Activated naive CD8-positive, alpha-beta T cell (primary cell): ENCODE results near the gene TMEM174.

Experiments used
- H3K27ac Mint-ChIP-seq: one replicate; pipeline ENCODE4 v1.8.0; 2021; ENCODE audit warnings: mixed read lengths
- H3K27me3 Mint-ChIP-seq: one replicate; pipeline ENCODE4 v1.8.0; 2021; ENCODE audit warnings: mixed read lengths
- H3K36me3 Mint-ChIP-seq: one replicate; pipeline ENCODE4 v1.8.0; 2021; ENCODE audit warnings: mixed read lengths
- H3K4me1 Mint-ChIP-seq: one replicate; pipeline ENCODE4 v1.8.0; 2021; ENCODE audit warnings: low read depth, mixed read lengths
- H3K4me3 Mint-ChIP-seq: one replicate; pipeline ENCODE4 v1.8.0; 2021; ENCODE audit warnings: mild to moderate bottlenecking, mixed read lengths
- H3K9me3 Mint-ChIP-seq: one replicate; pipeline ENCODE4 v1.8.0; 2021; ENCODE audit warnings: low read depth, mixed read lengths

Gene TMEM174

GRCh38 chr5:73143716-73144115 is 29.3 kb upstream of the TMEM174 start:
- Mint-ChIP-seq H3K9me3 (no peaks in the 10 kb centered on the region), H3K27me3 (peaks cover 40% of the 10 kb centered on the region), H3K4me3 (no peak overlapping the region), H3K36me3 (peaks cover 4% of the 10 kb centered on the region), H3K4me1 (no peaks in the 10 kb centered on the region), H3K27ac (no peak overlapping the region)

DNA sequence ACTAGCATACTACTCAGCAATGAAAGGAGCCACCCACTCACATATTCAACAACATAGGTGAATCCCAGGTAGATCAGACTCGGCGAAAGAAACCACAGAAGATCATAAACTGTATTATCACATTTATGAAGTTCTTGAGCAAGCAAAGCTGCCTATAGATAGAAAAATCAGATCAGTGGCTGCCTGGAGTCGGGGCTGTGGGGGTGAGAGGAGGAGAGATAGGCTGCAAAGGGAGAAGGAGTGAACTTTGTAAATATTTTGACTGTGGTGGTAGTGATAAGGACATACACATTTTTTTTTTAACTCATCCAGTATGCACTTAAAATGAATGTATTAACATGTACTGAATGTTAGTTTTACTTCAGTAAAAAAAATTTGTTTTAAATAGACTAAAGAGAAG is 23.5 kb upstream of the TMEM174 start:
- Mint-ChIP-seq H3K36me3 (peaks cover 4% of the 10 kb centered on the region), H3K27me3 (peaks cover 49% of the 10 kb centered on the region), H3K4me3 (no peak overlapping the region), H3K27ac (no peak overlapping the region), H3K9me3 (no peaks in the 10 kb centered on the region), H3K4me1 (no peaks in the 10 kb centered on the region)

DNA sequence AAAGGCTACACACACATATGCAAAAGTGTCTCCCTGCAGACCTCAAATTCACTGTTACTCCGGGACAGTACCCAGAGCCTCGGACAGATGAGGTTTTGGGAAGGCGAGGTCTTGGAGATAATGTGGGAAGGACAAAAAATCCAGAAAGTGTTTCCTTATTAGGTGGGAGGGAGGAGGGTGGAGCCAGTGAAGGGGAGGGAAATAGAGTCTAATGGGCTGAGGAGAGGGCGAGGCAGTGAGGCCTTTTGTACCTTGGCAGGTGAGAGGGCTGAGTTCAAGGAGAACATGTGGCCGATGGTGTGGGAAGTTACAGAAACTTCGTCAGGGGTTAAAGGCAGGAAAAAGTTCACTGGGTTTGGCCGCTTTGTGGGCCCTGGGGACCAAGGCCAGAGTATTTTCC is 22.1 kb upstream of the TMEM174 start:
- no peaks in the 10 kb centered on the region for H3K9me3 Mint-ChIP-seq
- H3K27ac Mint-ChIP-seq, result no peak overlapping the region
- H3K4me1 Mint-ChIP-seq, result no peaks in the 10 kb centered on the region
- no peak overlapping the region for H3K4me3 Mint-ChIP-seq
- peaks cover 47% of the 10 kb centered on the region for H3K27me3 Mint-ChIP-seq
- peaks cover 2% of the 10 kb centered on the region for H3K36me3 Mint-ChIP-seq

GRCh38 chr5:73151766-73152410 is 21.1 kb upstream of the TMEM174 start:
- Mint-ChIP-seq H3K9me3 (no peaks in the 10 kb centered on the region), H3K4me3 (no peak overlapping the region), H3K36me3 (no peaks in the 10 kb centered on the region), H3K4me1 (no peaks in the 10 kb centered on the region), H3K27ac (no peak overlapping the region), H3K27me3 (peaks cover 50% of the 10 kb centered on the region)

- Mint-ChIP-seq H3K9me3 (no peaks in the 10 kb centered on the region), H3K36me3 (no peaks in the 10 kb centered on the region), H3K4me3 (no peak overlapping the region), H3K27ac (no peak overlapping the region), H3K27me3 (peaks cover 56% of the 10 kb centered on the region), H3K4me1 (peaks cover 1% of the 10 kb centered on the region)
Measured at GRCh38 chr5:73152411-73153388, 20.3 kb upstream of the TMEM174 start.

GRCh38 chr5:73153513-73153912 is 19.5 kb upstream of the TMEM174 start:
- H3K9me3 Mint-ChIP-seq, result no peaks in the 10 kb centered on the region
- H3K36me3 Mint-ChIP-seq, result no peaks in the 10 kb centered on the region
- H3K27ac Mint-ChIP-seq, result no peak overlapping the region
- peaks cover 63% of the 10 kb centered on the region for H3K27me3 Mint-ChIP-seq
- H3K4me3 Mint-ChIP-seq, result no peak overlapping the region
- peaks cover 6% of the 10 kb centered on the region for H3K4me1 Mint-ChIP-seq

DNA sequence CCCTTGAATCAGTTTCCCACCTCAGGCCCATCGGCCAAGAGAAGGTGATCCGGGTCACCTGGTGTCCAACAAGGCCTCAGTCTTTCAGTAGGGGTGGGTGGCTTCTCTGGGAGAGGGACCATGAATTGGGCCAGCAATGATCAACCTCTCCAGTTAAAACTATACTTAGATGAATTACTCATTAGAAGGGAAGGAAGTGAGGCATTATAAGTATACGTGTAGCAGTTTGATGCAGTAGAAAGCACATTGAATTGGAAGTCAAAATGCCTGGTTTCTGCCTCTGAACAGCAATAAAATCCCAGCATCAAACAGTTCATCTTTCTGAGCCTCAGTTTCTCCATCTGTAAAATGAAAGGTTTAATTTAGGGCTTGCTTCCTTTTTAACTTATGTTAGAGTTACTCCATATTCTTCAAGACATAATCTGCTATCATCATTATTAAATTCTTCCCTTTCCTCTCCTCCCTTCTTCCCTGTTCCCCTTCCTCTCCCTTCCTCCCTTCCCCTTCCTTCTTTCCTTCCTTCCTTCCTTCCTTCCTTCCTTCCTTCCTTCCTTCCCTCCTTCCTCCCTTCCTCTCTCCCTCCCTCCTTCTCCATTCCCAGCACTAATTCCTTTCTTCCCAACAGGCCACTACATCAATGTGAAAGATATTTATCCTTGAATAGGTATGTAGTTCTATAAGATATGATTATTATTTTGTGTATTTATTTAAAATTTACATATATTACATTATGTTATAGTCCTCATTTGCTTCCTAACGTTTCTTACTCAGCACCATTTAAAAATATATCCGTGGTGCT is 18.6 kb upstream of the TMEM174 start:
- Mint-ChIP-seq H3K27ac (no peak overlapping the region), H3K27me3 (peaks cover 59% of the 10 kb centered on the region), H3K4me3 (no peak overlapping the region), H3K4me1 (peaks cover 11% of the 10 kb centered on the region), H3K9me3 (no peaks in the 10 kb centered on the region), H3K36me3 (no peaks in the 10 kb centered on the region)

DNA sequence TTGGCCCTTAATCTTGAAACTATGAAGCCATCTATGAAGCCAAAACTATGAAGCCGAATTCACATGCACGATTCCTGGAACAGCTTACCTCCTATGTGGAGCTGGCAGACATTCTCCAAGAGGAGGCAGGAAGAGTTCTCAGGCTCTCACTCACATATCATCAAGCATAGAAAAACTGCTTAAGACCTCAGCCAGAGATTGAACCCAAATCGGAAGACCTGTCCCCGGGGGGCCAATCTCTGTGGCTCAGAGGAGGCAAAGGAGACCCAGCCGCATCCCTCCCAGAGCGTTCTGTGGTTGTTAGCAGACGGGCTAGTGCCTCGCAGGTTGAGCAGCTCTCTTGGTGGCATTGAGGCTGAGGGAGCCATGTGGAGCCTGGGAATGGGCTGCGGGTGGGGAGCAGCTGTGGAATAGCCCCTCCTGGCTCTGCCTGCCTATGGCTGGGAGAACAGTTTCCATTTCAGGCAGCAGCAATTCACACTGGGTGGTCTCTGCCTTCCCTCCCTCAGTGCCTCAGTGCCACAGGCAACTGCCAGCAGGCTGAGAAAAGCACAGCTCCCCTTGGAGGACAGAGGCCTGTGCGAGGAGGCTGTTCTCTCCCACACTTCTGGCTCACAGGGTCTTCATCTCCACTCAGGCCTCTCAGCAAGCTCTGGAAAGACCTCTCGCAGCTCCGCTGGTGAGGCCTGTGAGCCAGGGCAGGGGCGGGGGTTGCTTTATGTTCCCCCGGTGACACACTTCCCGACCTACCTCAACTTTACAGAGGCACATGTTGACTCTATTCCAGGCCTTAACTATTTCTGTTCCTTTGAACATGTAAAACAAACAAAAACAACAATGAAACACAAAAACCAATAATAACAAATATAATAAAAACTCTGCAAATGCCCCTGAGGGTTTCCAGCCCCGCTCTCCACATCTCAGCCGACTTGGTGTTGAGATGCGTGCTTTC is 17.4 kb upstream of the TMEM174 start:
- H3K27ac Mint-ChIP-seq, result no peak overlapping the region
- H3K9me3 Mint-ChIP-seq, result no peaks in the 10 kb centered on the region
- peaks cover 54% of the 10 kb centered on the region for H3K27me3 Mint-ChIP-seq
- peaks cover 22% of the 10 kb centered on the region for H3K4me1 Mint-ChIP-seq
- H3K36me3 Mint-ChIP-seq, result no peaks in the 10 kb centered on the region
- H3K4me3 Mint-ChIP-seq, result no peak overlapping the region

GRCh38 chr5:73157414-73158303 is 15.3 kb upstream of the TMEM174 start:
- Mint-ChIP-seq H3K36me3 (no peaks in the 10 kb centered on the region), H3K9me3 (no peaks in the 10 kb centered on the region), H3K4me1 (peaks cover 35% of the 10 kb centered on the region), H3K4me3 (no peak overlapping the region), H3K27me3 (peaks cover 51% of the 10 kb centered on the region), H3K27ac (no peak overlapping the region)

- Mint-ChIP-seq H3K9me3 (no peaks in the 10 kb centered on the region), H3K27ac (no peak overlapping the region), H3K4me3 (no peak overlapping the region), H3K36me3 (no peaks in the 10 kb centered on the region), H3K27me3 (peaks cover 49% of the 10 kb centered on the region), H3K4me1 (peaks cover 35% of the 10 kb centered on the region)
Measured at GRCh38 chr5:73158313-73158712, 14.7 kb upstream of the TMEM174 start.

DNA sequence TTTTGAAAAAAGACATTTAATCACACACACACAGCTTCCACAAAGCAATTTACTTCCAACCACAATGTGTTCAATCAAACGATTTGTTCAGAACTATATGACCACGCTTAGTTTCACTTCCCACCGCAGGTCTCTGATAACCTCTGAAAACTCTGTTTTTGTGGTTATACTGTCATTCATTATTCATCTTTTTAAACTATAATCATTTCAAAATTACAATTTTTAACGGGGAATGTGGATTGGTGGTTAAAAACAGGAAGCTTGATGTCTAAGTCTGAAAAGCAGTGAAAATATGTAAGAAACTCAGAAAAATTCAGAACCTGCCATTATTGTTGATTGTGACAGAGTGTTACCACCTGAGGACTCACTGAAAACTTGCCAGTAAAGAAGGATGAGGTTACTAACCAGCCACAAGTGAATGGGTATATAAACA is 12.7 kb upstream of the TMEM174 start:
- H3K4me1 Mint-ChIP-seq, result peaks cover 35% of the 10 kb centered on the region
- peak overlapping the region; percentile 25 for H3K4me3 Mint-ChIP-seq
- H3K9me3 Mint-ChIP-seq, result no peaks in the 10 kb centered on the region
- H3K27ac Mint-ChIP-seq, result peak overlapping the region; percentile 5
- H3K36me3 Mint-ChIP-seq, result no peaks in the 10 kb centered on the region
- H3K27me3 Mint-ChIP-seq, result peaks cover 49% of the 10 kb centered on the region

DNA sequence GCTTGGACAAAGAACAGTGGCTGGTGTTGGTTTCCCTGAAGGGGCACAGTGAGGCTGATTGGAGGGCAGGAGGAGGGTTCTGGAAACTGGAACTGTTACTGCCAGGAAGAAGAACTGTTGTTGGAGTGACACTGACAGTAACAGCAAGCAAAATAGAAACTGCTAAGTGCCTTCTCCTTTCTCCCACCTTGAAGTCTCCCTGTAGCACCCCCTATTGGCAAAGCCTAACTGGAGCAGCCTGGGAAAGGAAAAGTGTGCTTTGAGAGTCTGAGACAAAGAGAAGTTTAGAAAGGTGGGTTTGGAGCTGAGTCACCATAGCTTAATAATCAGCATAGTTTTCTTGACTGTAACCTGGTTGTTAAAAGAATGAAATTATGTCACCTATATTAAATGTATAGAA is 2.5 kb upstream of the TMEM174 start:
- Mint-ChIP-seq H3K4me1 (no peaks in the 10 kb centered on the region), H3K4me3 (no peak overlapping the region), H3K36me3 (peaks cover 3% of the 10 kb centered on the region), H3K27ac (no peak overlapping the region), H3K9me3 (peaks cover 3% of the 10 kb centered on the region), H3K27me3 (peaks cover 74% of the 10 kb centered on the region)

DNA sequence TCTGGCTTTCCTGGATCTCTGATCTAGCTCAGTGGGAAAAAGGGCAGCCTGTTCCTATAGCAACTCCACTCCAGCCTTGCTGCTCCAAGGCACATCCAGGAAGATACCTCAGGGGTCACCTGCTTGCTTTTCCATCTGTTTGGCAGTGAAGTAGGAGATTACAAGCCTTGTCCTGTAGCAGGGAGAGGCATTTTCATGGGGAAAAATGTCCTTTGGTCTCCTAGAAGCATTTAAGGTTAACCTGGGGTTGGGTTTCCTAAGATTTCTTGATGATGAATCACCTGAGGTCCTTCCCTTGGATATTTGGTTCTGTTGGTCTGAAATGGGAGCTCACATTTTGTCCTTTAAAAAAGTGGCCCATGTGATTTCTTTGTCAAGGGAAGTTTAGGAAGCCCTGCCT is 1.5 kb upstream of the TMEM174 start:
- H3K27me3 Mint-ChIP-seq, result peaks cover 73% of the 10 kb centered on the region
- peaks cover 3% of the 10 kb centered on the region for H3K9me3 Mint-ChIP-seq
- no peaks in the 10 kb centered on the region for H3K4me1 Mint-ChIP-seq
- no peak overlapping the region for H3K4me3 Mint-ChIP-seq
- H3K36me3 Mint-ChIP-seq, result peaks cover 3% of the 10 kb centered on the region
- no peak overlapping the region for H3K27ac Mint-ChIP-seq
